GM21723 (cell line): ENCODE data around the gene SPIN1.

Experiments
- ATAC-seq: cut with Tn5 transposase; IDR thresholded peaks from one replicate; pipeline ENCODE4 v1.9.1; 2021; ENCODE audit warnings: mild to moderate bottlenecking, moderate library complexity; ENCODE audit not compliant: unreplicated experiment

Gene SPIN1

GRCh38 chr9:88433583-88434255 lies 45.5 kb downstream of the SPIN1 start:
- ATAC-seq: no peak

GRCh38 chr9:88435336-88435735 lies 47.1 kb downstream of the SPIN1 start:
- ATAC-seq: no peak

- ATAC-seq: no peak
These were observed 48.1 kb downstream of the SPIN1 start for GRCh38 chr9:88436379-88436778.

- no peak for ATAC-seq
These were observed 49.2 kb downstream of the SPIN1 start for GRCh38 chr9:88437210-88438146.

DNA sequence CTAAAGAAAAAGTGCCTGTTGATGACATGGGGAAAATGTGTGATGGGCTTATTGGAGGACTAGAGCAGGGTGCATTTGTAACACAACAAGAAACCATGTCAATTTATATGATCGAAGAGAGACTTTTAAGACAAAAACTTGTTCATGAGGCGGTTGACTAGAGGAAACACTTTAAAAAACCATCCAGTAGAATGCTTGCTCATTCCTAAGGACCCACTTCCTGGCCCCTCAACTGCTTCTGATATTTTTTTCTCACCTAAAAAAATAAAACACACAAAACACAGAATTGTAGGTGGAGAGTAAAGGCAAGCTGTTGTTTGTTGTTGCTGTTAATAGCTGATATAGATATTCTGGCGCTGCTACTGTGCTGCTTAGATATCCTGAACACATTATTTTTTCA lies 50.6 kb downstream of the SPIN1 start:
- no peak for ATAC-seq

GRCh38 chr9:88441301-88442007 lies 53.2 kb downstream of the SPIN1 start:
- ATAC-seq: no peak

GRCh38 chr9:88443480-88444113 lies 55.4 kb downstream of the SPIN1 start:
- no peak for ATAC-seq

- ATAC-seq: no peak
These were observed 58.5 kb downstream of the SPIN1 start for GRCh38 chr9:88446728-88447127.

GRCh38 chr9:88447431-88447830 lies 59.2 kb downstream of the SPIN1 start:
- ATAC-seq: no peak

GRCh38 chr9:88451160-88451559 lies 62.9 kb downstream of the SPIN1 start:
- ATAC-seq: no peak

- ATAC-seq: no peak
These were observed 70.6 kb downstream of the SPIN1 start for GRCh38 chr9:88458716-88459465.

DNA sequence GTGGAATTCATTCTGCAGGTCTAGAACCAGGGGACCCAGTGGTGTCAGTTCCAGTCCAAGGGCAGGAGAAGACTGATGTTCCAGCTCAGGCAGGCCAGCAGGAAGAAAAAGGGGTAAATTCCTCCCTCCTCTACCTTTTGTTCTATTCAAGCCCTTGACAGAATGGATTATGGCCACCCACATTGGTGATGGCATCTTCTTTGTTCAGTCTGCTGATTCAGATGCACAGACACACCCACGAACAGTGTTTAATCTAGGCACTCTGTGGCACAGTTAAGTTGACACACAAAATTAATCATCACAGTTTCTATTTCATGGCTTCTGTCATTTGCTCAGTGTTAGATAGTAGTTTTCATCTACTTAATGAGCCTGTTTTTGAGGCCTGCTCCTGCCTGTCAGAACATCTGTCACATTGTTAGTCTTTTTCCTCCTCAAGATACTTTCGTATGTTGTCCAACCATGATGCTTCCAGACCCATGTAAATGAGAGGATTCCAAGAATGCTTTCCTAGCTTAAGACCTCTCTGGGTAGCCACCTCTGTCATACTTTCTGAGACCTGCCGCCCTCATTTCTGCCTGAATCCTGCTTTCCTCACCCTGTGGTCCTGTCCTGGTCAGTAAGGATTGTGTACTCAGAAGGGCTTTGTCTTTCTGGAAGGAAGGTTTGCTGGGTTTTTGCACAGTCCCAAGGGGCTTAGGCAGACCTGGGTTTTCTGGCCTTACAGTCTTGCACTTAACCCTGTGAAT lies 72.5 kb downstream of the SPIN1 start:
- ATAC-seq: no peak

GRCh38 chr9:88462191-88462590 lies 73.9 kb downstream of the SPIN1 start:
- no peak for ATAC-seq

DNA sequence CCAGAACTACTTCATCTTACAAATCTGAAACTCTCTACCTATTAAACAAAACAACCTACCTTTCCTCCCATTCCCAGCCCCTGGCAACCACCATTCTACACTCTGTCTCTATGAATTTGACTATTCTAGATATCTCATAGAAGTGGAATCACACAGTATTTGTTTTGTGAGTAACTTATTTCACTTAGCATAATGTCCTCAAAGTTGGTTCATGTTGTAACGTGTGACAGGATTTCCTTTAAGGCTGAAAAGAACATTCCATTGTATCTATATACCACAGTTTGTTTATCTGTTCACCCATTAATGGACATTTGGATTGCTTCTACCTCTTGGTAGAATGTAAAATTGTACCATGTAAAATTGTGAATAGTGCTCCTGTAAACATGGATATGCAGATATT lies 76.6 kb downstream of the SPIN1 start:
- no peak for ATAC-seq

DNA sequence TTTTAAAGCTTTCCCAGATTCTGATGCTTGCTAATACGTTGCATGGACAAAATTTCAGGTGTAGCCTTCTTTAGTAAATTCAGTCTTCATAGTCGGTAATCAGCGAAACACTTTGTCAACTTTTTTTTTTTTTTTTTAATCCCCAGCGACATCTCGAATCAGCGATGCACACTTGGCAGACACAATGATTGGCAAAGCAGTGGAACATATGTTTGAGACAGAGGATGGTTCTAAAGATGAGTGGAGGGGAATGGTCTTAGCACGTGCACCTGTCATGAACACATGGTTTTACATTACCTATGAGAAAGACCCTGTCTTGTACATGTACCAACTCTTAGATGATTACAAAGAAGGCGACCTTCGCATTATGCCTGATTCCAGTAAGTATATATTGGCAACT lies 80.0 kb downstream of the SPIN1 start:
- no peak for ATAC-seq

DNA sequence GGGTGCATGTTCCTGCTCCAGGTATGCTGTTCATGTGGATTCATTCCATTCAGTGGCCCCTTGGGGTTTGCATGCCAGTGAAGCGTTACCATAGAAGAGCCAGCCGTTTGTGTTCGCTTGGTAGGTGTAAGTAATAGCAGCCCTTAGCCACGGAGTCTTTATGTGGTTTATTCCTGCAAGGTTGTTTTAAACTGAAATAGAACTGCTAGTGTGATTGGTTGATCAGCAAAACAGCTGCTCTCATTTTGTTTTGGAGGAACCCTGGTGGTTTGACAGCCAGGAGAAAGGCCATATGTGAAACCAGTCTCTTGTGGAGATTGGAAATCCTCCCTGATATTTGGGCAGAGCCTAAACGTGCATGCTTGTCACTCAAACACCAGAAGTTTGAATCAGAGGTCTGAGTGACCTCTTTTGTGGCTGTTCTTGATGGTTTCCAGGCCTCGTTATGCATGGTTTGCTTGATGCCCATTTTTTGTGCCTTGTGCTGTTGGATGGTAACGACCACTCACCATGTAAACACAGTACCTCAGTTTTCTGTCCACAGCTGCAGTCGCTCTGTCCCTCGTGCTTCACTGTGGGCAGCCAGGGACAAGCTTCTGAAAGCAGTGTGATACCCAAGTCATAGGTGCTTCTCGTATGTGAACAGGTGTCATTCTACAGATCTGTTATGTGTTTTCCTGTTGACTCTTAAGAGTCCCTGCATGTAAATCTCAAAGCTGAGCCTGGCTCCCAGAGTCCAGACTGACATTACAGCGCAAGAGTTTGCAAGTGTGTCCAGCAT lies 88.4 kb downstream of the SPIN1 start:
- ATAC-seq: no peak

DNA sequence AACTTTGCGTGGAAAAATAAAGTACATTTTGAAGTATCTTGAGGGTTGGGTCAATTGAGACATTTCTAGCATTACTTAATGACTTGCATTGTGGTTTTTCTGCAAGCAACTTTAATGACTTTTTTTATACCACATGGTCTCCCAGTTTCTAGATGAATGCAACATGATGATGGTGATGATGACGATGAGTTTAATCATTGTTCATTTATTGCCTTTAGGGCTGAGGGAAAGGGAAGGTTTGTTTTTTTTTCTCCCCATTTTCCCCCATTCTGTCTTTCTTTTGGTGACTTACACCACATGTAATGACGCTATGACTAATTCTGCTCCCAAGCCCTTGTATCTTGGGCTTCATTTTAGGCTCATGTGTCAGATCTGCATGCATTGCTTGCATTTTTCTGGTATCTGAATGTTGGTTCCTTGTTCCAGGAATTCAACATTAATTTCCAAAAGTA lies 89.1 kb downstream of the SPIN1 start:
- no peak for ATAC-seq

DNA sequence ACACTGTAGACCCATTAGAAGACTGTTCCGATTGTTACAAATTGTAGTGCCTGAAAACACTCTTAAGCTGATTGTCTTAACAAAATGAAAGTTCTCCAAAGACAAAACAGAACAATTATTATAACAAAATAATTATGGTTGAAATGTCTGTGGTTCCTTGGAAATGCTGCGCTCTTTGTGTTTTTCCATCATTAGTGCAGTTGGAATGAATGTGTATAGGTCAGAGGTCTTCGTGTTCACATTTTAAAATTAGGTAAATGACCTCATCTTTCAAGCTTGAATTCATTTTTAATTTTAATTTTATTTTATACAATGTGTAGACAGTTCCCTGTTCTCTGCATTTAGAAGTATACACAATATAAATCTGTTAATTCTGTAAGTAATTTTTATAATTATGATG lies 90.0 kb downstream of the SPIN1 start:
- no peak for ATAC-seq

GRCh38 chr9:88481933-88482332 lies 93.7 kb downstream of the SPIN1 start:
- no peak for ATAC-seq
